Activated CD4-positive, alpha-beta T cell treated with anti-CD3 and anti-CD28 coated beads, Interleukin-2, amount 10 ng/mL, durations not matched to agents 24 days and 14 days (primary cell): ENCODE data around the gene GFRA4. TPM values are rescaled to one million over a fixed set of nuclear protein-coding genes. Genes with fewer than 3 reads are reported as not detected.

Experiments used
- DNase-seq: peaks from one replicate; pipeline ENCODE4 v3.0.0; 2022
- H3K27ac Mint-ChIP-seq: one replicate; pipeline ENCODE4 v1.8.0; 2022; ENCODE audit warnings: mild to moderate bottlenecking, mixed read lengths
- H3K27me3 Mint-ChIP-seq: one replicate; pipeline ENCODE4 v1.8.0; 2022; ENCODE audit warnings: mixed read lengths
- H3K36me3 Mint-ChIP-seq: one replicate; pipeline ENCODE4 v1.8.0; 2022; ENCODE audit warnings: low read depth, mild to moderate bottlenecking, mixed read lengths
- H3K4me1 Mint-ChIP-seq: one replicate; pipeline ENCODE4 v1.8.0; 2021; ENCODE audit warnings: mixed read lengths
- H3K4me3 Mint-ChIP-seq: one replicate; pipeline ENCODE4 v1.8.0; 2022; ENCODE audit warnings: mild to moderate bottlenecking, moderate library complexity, mixed read lengths
- H3K9me3 Mint-ChIP-seq: one replicate; pipeline ENCODE4 v1.8.0; 2021; ENCODE audit warnings: mixed read lengths
- intact Hi-C: fragments of 100-400 bp; cut with micrococcal nuclease; formaldehyde crosslinking; loops from one replicate; pipeline ENCODE4 v1.15.1; 2023
- total RNA-seq: library from RNA; stranded (reverse); gene quantifications from 2 replicates; pipeline ENCODE4 v1.2.3, GENCODE V29; 2022

GFRA4 gene
- total RNA-seq, 1 donor from 2014 or later, result not detected

- H3K9me3 Mint-ChIP-seq, result no peaks in the 10 kb centered on the region
- no peak for DNase-seq
- H3K36me3 Mint-ChIP-seq, result no peaks in the 10 kb centered on the region
- no peak overlapping the region for H3K27ac Mint-ChIP-seq
- intact Hi-C loops, result no loop called here
- H3K4me1 Mint-ChIP-seq, result peaks cover 6% of the 10 kb centered on the region
- no peaks in the 10 kb centered on the region for H3K27me3 Mint-ChIP-seq
- no peak overlapping the region for H3K4me3 Mint-ChIP-seq
Observed at GRCh38 chr20:3648951-3649350, 14.2 kb downstream of the GFRA4 start.

- no peak overlapping the region for H3K27ac Mint-ChIP-seq
- no peak for DNase-seq
- peaks cover 3% of the 10 kb centered on the region for H3K4me1 Mint-ChIP-seq
- no peak overlapping the region for H3K4me3 Mint-ChIP-seq
- no peaks in the 10 kb centered on the region for H3K27me3 Mint-ChIP-seq
- intact Hi-C loops, result no loop called here
- H3K9me3 Mint-ChIP-seq, result no peaks in the 10 kb centered on the region
- H3K36me3 Mint-ChIP-seq, result no peaks in the 10 kb centered on the region
Observed at GRCh38 chr20:3647473-3647872, 15.7 kb downstream of the GFRA4 start.

- H3K27ac Mint-ChIP-seq, result no peak overlapping the region
- intact Hi-C loops, result no loop called here
- no peak overlapping the region for H3K4me3 Mint-ChIP-seq
- DNase-seq, result no peak
- no peaks in the 10 kb centered on the region for H3K36me3 Mint-ChIP-seq
- H3K9me3 Mint-ChIP-seq, result no peaks in the 10 kb centered on the region
- H3K4me1 Mint-ChIP-seq, result no peaks in the 10 kb centered on the region
- no peaks in the 10 kb centered on the region for H3K27me3 Mint-ChIP-seq
Observed at GRCh38 chr20:3646651-3647050, 16.5 kb downstream of the GFRA4 start.

DNA sequence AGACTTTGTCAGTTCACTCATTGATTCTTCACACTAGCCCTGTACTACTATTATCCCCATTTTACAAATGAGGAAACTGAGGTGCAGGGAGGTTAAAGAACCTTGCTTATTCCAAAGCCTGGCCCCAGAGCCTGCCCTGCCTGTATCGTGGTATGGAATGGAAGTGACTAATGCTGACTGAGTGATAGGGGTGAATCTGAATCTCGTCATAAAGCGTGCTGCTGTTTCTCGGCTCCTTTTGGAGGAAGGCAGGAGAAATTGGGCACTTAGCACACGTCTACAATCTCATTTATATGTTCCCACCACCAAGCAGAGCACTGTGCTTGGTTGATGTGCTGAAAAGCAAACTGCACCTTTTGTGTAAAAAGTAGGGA, 17.1 kb downstream of the GFRA4 start:
- H3K27me3 Mint-ChIP-seq, result no peaks in the 10 kb centered on the region
- H3K4me1 Mint-ChIP-seq, result no peaks in the 10 kb centered on the region
- no peak for DNase-seq
- intact Hi-C loops, result no loop called here
- no peak overlapping the region for H3K4me3 Mint-ChIP-seq
- no peaks in the 10 kb centered on the region for H3K9me3 Mint-ChIP-seq
- H3K27ac Mint-ChIP-seq, result no peak overlapping the region
- no peaks in the 10 kb centered on the region for H3K36me3 Mint-ChIP-seq

DNA sequence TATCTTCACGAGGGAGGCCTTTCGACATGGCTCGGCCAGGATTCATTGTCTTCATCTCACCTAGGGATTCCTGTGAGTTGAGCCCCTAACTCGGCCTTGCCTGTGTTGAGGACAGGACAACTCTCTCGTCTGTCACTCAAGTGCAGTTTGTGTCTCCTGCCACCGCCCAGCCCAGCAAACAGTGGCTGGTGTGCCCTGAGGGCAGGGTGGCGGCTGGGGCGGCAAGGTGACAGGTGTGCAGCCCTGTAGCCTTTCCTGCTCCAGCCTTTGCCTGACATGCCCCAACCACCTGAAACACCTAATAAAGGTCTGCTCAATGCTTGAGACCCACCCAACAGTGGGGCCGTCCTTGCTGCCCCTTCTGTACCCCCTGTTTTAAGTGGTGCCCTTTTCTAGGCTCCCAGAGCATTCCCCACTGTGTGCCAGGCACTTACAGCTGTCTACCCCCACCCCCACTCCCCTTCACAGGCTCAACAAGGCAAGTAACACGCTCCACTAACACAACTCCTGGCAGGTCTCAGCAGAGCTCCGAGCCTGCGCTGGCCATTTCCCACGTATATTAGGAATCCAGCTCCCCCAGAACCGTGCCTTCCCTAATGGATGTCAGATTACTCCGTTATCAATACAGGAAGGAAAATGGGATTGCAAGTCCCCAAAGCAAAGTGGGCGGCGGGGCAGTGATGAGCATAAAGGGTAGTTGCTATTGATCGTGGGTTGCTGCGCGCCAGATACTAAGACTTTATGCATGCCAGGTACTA, 17.7 kb downstream of the GFRA4 start:
- H3K27ac Mint-ChIP-seq, result no peak overlapping the region
- no peak overlapping the region for H3K4me3 Mint-ChIP-seq
- no peak for DNase-seq
- H3K9me3 Mint-ChIP-seq, result no peaks in the 10 kb centered on the region
- intact Hi-C loops, result no loop called here
- H3K4me1 Mint-ChIP-seq, result no peaks in the 10 kb centered on the region
- peaks cover 2% of the 10 kb centered on the region for H3K36me3 Mint-ChIP-seq
- no peaks in the 10 kb centered on the region for H3K27me3 Mint-ChIP-seq

GRCh38 chr20:3640259-3640658, 22.9 kb downstream of the GFRA4 start:
- Mint-ChIP-seq H3K27ac (no peak overlapping the region), H3K9me3 (no peaks in the 10 kb centered on the region), H3K36me3 (peaks cover 6% of the 10 kb centered on the region), H3K4me3 (no peak overlapping the region), H3K4me1 (no peaks in the 10 kb centered on the region), H3K27me3 (no peaks in the 10 kb centered on the region)
- intact Hi-C loops, result no loop called here
- no peak for DNase-seq

DNA sequence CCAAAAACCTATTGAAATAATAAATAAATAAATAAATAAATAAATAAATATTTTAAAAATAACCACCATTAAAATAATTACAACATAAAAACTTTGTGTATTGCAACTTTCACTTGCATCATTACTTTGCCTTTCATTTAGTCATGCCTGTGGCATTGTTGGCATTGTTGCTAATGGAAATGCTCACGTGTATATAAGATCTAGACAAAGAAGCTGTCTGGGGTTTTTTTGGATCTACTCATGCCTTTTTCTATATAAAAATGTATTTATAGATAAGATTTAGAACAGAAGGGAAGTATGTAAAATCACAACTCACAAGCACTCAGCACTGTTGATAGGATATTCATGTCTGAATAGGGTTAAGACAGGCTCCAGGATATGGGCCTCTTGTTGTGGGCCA, 27.9 kb downstream of the GFRA4 start:
- no peak for DNase-seq
- H3K9me3 Mint-ChIP-seq, result no peaks in the 10 kb centered on the region
- H3K4me1 Mint-ChIP-seq, result no peaks in the 10 kb centered on the region
- H3K36me3 Mint-ChIP-seq, result peaks cover 7% of the 10 kb centered on the region
- no peaks in the 10 kb centered on the region for H3K27me3 Mint-ChIP-seq
- intact Hi-C loops, result no loop called here
- H3K4me3 Mint-ChIP-seq, result no peak overlapping the region
- H3K27ac Mint-ChIP-seq, result no peak overlapping the region

DNA sequence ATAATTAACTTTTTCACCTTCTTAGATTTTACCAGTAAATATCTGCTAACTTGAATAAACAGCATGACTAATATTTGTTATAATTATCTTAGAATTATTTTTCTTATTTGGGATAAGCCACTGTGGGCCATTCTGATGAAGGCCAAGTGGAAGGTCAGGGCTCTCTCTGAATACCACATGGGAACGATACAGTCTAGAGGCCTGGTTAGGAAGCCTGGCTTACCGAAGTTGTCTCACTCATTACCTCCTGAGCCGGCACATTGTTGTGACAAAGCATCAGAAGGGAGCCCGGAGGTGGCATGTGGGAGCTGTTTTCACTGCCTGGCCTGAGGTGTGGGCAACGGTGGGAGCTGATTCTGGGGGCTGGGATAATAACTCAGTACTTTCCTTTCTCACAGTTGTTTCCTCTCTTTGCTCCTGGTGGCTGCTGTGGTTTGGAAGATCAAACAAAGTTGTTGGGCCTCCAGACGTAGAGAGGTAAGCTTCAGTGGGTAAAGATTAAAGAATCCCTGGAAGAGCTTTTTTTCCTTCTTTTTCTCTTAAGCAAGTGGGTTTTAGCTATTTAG, 29.2 kb downstream of the GFRA4 start:
- no peaks in the 10 kb centered on the region for H3K27me3 Mint-ChIP-seq
- H3K4me1 Mint-ChIP-seq, result no peaks in the 10 kb centered on the region
- no peak for DNase-seq
- no peak overlapping the region for H3K27ac Mint-ChIP-seq
- intact Hi-C loops, result no loop called here
- H3K9me3 Mint-ChIP-seq, result no peaks in the 10 kb centered on the region
- H3K4me3 Mint-ChIP-seq, result no peak overlapping the region
- peaks cover 6% of the 10 kb centered on the region for H3K36me3 Mint-ChIP-seq

GRCh38 chr20:3632311-3633004, 30.7 kb downstream of the GFRA4 start:
- no peak for DNase-seq
- Mint-ChIP-seq H3K9me3 (no peaks in the 10 kb centered on the region), H3K27me3 (no peaks in the 10 kb centered on the region), H3K27ac (no peak overlapping the region), H3K4me1 (no peaks in the 10 kb centered on the region), H3K4me3 (no peak overlapping the region), H3K36me3 (peaks cover 3% of the 10 kb centered on the region)
- intact Hi-C loops, result no loop called here

GRCh38 chr20:3631534-3631933, 31.7 kb downstream of the GFRA4 start:
- Mint-ChIP-seq H3K36me3 (peaks cover 3% of the 10 kb centered on the region), H3K27ac (no peak overlapping the region), H3K27me3 (no peaks in the 10 kb centered on the region), H3K4me3 (no peak overlapping the region), H3K4me1 (no peaks in the 10 kb centered on the region), H3K9me3 (no peaks in the 10 kb centered on the region)
- intact Hi-C loops, result no loop called here
- DNase-seq, result no peak

- no peaks in the 10 kb centered on the region for H3K9me3 Mint-ChIP-seq
- H3K27ac Mint-ChIP-seq, result no peak overlapping the region
- no peak for DNase-seq
- no peak overlapping the region for H3K4me3 Mint-ChIP-seq
- no peaks in the 10 kb centered on the region for H3K27me3 Mint-ChIP-seq
- H3K4me1 Mint-ChIP-seq, result no peaks in the 10 kb centered on the region
- H3K36me3 Mint-ChIP-seq, result peaks cover 3% of the 10 kb centered on the region
- intact Hi-C loops, result no loop called here
Observed at GRCh38 chr20:3630429-3630828, 32.8 kb downstream of the GFRA4 start.

DNA sequence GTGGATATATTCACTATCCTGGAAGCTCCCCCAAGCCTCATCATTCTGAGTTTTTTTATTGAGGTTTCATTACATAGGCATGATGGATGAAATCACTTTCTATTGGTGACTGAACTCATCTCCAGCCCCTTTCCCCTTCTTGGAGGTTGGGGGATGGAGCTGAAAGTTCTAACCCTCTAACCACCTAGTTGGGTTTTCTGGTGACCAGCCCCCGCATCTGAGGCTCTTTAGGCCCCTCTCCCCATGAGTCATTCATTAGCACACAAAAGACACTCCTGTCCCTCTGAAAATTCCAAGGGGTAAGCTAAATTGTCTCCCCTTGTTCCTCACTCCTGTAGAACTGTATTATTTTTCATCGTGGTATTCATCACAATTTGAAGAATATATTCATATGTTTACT, 33.3 kb downstream of the GFRA4 start:
- H3K9me3 Mint-ChIP-seq, result no peaks in the 10 kb centered on the region
- H3K27me3 Mint-ChIP-seq, result no peaks in the 10 kb centered on the region
- H3K4me3 Mint-ChIP-seq, result no peak overlapping the region
- H3K4me1 Mint-ChIP-seq, result no peaks in the 10 kb centered on the region
- H3K36me3 Mint-ChIP-seq, result peaks cover 3% of the 10 kb centered on the region
- no peak overlapping the region for H3K27ac Mint-ChIP-seq
- intact Hi-C loops, result no loop called here
- no peak for DNase-seq

DNA sequence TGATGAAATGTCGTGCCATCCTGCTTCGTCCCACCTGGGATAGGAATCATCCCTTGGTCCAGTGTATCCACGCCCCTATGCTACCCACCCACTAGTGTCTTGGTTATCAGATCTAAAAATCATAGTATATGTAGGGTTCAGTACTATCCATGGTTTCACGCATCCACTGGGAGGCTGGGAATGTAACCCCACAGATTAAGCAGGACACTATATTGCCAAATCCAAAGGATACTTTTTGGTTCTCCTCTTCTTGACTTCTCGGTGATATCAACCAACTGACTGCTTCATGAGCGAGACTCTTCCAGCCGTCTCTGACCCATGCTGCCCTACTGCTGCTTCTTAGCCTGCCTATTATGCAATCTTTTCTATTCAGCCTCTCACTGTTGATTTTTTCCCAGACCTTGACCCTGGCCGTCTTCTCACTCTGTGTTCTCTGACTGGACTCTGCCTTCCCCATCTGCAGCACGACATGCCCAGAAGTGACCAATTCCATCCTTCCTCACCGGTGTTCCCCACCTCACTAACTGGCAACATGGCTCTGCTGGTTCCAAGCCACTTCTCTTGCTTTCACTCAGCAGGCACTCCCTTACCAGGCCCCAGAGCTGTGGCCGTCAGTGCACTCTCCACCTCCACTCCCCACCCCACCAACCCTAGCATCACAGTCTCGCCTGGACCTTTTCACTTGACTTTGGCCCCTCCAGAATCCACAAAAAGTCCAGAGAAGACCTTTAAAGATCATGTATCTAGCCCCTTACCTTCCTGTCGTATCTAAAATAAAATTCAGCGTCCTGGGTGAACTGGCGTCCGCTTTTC, 34.5 kb downstream of the GFRA4 start:
- Mint-ChIP-seq H3K9me3 (no peaks in the 10 kb centered on the region), H3K4me1 (no peaks in the 10 kb centered on the region), H3K27ac (no peak overlapping the region), H3K36me3 (no peaks in the 10 kb centered on the region), H3K4me3 (no peak overlapping the region), H3K27me3 (no peaks in the 10 kb centered on the region)
- intact Hi-C loops, result no loop called here
- no peak for DNase-seq

DNA sequence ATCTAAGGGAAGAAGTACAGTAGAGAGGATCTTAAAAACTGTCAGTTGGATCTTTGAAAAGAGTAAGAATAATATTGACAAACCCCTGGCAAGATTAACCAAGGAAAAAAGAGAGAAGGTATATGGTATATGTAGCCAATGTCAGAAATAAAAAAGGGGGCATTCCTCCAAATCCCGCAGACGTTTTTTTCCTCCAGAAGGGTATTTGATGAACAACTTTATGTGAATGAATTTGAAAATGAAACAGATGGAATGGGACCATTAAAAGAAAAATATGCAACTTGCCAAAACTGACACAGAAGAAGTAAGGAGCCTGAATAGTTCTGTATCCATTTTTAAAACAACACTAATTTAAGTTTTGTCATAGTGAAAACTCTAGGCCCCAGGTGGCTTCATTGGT, 35.7 kb downstream of the GFRA4 start:
- Mint-ChIP-seq H3K9me3 (no peaks in the 10 kb centered on the region), H3K4me3 (no peak overlapping the region), H3K4me1 (no peaks in the 10 kb centered on the region), H3K36me3 (no peaks in the 10 kb centered on the region), H3K27ac (no peak overlapping the region), H3K27me3 (no peaks in the 10 kb centered on the region)
- intact Hi-C loops, result no loop called here
- no peak for DNase-seq
